Measurements from ENCODE around the gene ATG9B.
A peak's percentile ranks its signal among the peaks of the same experiment; 100 is the strongest.

The ATG9B gene

GRCh38 chr7:150997075-150997511 is 27.2 kb downstream of the ATG9B start (continued):
- TF ChIP-seq HIC1 (tag by site-specific recombination; IDR thresholded peaks at IDR 0.05): no peak
- TF ChIP-seq ZSCAN4 (tag by site-specific recombination; IDR thresholded peaks at IDR 0.05): no peak
- no peak for TF ChIP-seq ZBTB21 (tag by site-specific recombination; IDR thresholded peaks at IDR 0.05)
- no peak for TF ChIP-seq ZNF596 (tag by site-specific recombination; IDR thresholded peaks at IDR 0.05)
- TF ChIP-seq ZNF626 (tag by site-specific recombination; IDR thresholded peaks at IDR 0.05): no peak
- TF ChIP-seq ZNF211 (tag by site-specific recombination; IDR thresholded peaks at IDR 0.05; ENCODE audit: low read depth): no peak

GRCh38 chr7:150996376-150997074 is 27.8 kb downstream of the ATG9B start:
- POLR2A ChIA-PET: no interaction called here

GRCh38 chr7:150994838-150995510 is 29.3 kb downstream of the ATG9B start:
- Histone ChIP-seq H3K4me1 (ENCODE audit: control insufficient read depth, insufficient read depth, low read length) (no peaks in the 10 kb centered on the region), H3K27ac (ENCODE audit: extremely low read depth, low read depth, low read length) (no peak overlapping the region), H3K36me3 (ENCODE audit: control insufficient read depth in 2 of 2, insufficient read depth in 1 of 2, low read length in 2 of 2) (no peaks in the 10 kb centered on the region), H3K4me3 (ENCODE audit: low read depth, low read length) (no peak overlapping the region), H3K9me3 (ENCODE audit: control insufficient read depth, insufficient read depth, low read depth, low read length) (no peaks in the 10 kb centered on the region)
- ChIA-PET POLR2A (interaction anchor here (0.6 kb wide), 1 partner anchor 55 kb away, joined by 4 read pairs; no protein-coding TSS in a partner anchor), CTCF (interaction anchor here (0.7 to 1.4 kb wide), 3 partner anchors 9 to 32 kb away, joined by 3 to 6 read pairs (median 5); no protein-coding TSS in a partner anchor)
- TF ChIP-seq ZBTB17 (tag by site-specific recombination; IDR thresholded peaks at IDR 0.05) (no peak), YY2 (tag by site-specific recombination; IDR thresholded peaks at IDR 0.05) (no peak), ZNF623 (tag by site-specific recombination; IDR thresholded peaks at IDR 0.05) (no peak), ZNF521 (tag by site-specific recombination; IDR thresholded peaks at IDR 0.05) (no peak), ZNF596 (tag by site-specific recombination; IDR thresholded peaks at IDR 0.05) (no peak), ZNF302 (tag by site-specific recombination; IDR thresholded peaks at IDR 0.05; ENCODE audit: low read depth) (no peak), BCL11A (tag by site-specific recombination; IDR thresholded peaks at IDR 0.05; ENCODE audit: low read depth) (no peak), GLIS2 (tag by site-specific recombination; IDR thresholded peaks at IDR 0.05) (0 out of 2 replicates have a peak, but pooled peaks have one; percentile 25), ZNF488 (tag by site-specific recombination; IDR thresholded peaks at IDR 0.05) (no peak), ZNF664 (tag by site-specific recombination; IDR thresholded peaks at IDR 0.05) (no peak), REPIN1 (tag by site-specific recombination; IDR thresholded peaks at IDR 0.05; ENCODE audit: low read depth) (no peak), OVOL3 (tag by site-specific recombination; IDR thresholded peaks at IDR 0.05) (no peak), ZIC2 (tag by site-specific recombination; IDR thresholded peaks at IDR 0.05) (peak; percentile 58), ZNF530 (tag by site-specific recombination; IDR thresholded peaks at IDR 0.05; ENCODE audit: low read depth) (no peak), ZNF510 (tag by site-specific recombination; IDR thresholded peaks at IDR 0.05; ENCODE audit: insufficient replicate concordance) (no peak), TCF7L2 (IDR thresholded peaks at IDR 0.05; ENCODE audit: borderline replicate concordance, low read depth, low read length) (no peak), SCRT2 (tag by site-specific recombination; IDR thresholded peaks at IDR 0.05) (peak; percentile 82), ZNF24 (tag by site-specific recombination; IDR thresholded peaks at IDR 0.05) (no peak)

More at GRCh38 chr7:150996376-150997074, 27.8 kb downstream of the ATG9B start:
- no peak for TF ChIP-seq ZBTB26 (tag by site-specific recombination; optimal IDR thresholded peaks at IDR 0.05)
- no peak for TF ChIP-seq ZNF140 (tag by site-specific recombination; IDR thresholded peaks at IDR 0.05)
- TF ChIP-seq ZSCAN23 (tag by site-specific recombination; IDR thresholded peaks at IDR 0.05): no peak
- TF ChIP-seq ZNF624 (tag by site-specific recombination; IDR thresholded peaks at IDR 0.05): no peak
- peak; percentile 52 for TF ChIP-seq ZBTB17 (tag by site-specific recombination; IDR thresholded peaks at IDR 0.05)
- TF ChIP-seq ZNF155 (tag by site-specific recombination; IDR thresholded peaks at IDR 0.05): no peak
- peak; percentile 18; the same call in 1 of the 2 replicates for TF ChIP-seq ZFHX2 (tag by site-specific recombination; conservative IDR thresholded peaks at IDR 0.05)
- TF ChIP-seq ZFP37 (tag by site-specific recombination; IDR thresholded peaks at IDR 0.05): no peak
- no peak for TF ChIP-seq ZNF701 (tag by site-specific recombination; IDR thresholded peaks at IDR 0.05)
- CTCF ChIA-PET: interaction anchor here (0.6 kb wide), 1 partner anchor 1195 kb away, joined by 8 read pairs; no protein-coding TSS in a partner anchor
- Histone ChIP-seq H3K4me3 (ENCODE audit: low read depth, low read length) (no peak overlapping the region), H3K9me3 (ENCODE audit: control insufficient read depth, insufficient read depth, low read depth, low read length) (no peaks in the 10 kb centered on the region), H3K36me3 (ENCODE audit: control insufficient read depth in 2 of 2, insufficient read depth in 1 of 2, low read length in 2 of 2) (no peaks in the 10 kb centered on the region), H3K4me1 (ENCODE audit: control insufficient read depth, insufficient read depth, low read length) (no peaks in the 10 kb centered on the region), H3K27ac (ENCODE audit: extremely low read depth, low read depth, low read length) (no peak overlapping the region)

Measured in HEK293 (cell line).